NCI-H748 (cell line): ENCODE measurements around the gene TMEM114.
A peak's percentile ranks its signal among the peaks of the same experiment; 100 is the strongest.

Experiments used
- DNase-seq: peaks from one replicate; lab custom pipeline; 2025; ENCODE audit not compliant: unreplicated experiment; lab: John Stamatoyannopoulos, UW

TMEM114 gene

GRCh38 chr16:8551388-8552332 lies 38.7 kb downstream of the TMEM114 start:
- no peak for DNase-seq

- DNase-seq = no peak
These were observed 39.5 kb downstream of the TMEM114 start for GRCh38 chr16:8550728-8551387.

- no peak for DNase-seq
These were observed 40.4 kb downstream of the TMEM114 start for GRCh38 chr16:8549843-8550412.

GRCh38 chr16:8548166-8548565 lies 42.1 kb downstream of the TMEM114 start:
- DNase-seq = no peak

GRCh38 chr16:8547762-8548161 lies 42.5 kb downstream of the TMEM114 start:
- DNase-seq = no peak

GRCh38 chr16:8544406-8544805 lies 45.9 kb downstream of the TMEM114 start:
- no peak for DNase-seq

GRCh38 chr16:8543258-8543657 lies 47.1 kb downstream of the TMEM114 start:
- no peak for DNase-seq

- DNase-seq = no peak
These were observed 47.9 kb downstream of the TMEM114 start for GRCh38 chr16:8542393-8542792.

GRCh38 chr16:8541868-8542267 lies 48.4 kb downstream of the TMEM114 start:
- DNase-seq = no peak

GRCh38 chr16:8537691-8538342 lies 52.5 kb downstream of the TMEM114 start:
- DNase-seq = no peak

- DNase-seq = no peak
These were observed 56.8 kb downstream of the TMEM114 start for GRCh38 chr16:8533509-8533908.

GRCh38 chr16:8530752-8531384 lies 59.4 kb downstream of the TMEM114 start:
- no peak for DNase-seq

- no peak for DNase-seq
These were observed 61.8 kb downstream of the TMEM114 start for GRCh38 chr16:8528471-8528870.

- DNase-seq = no peak
These were observed 66.4 kb downstream of the TMEM114 start for GRCh38 chr16:8523932-8524331.

- DNase-seq = peak; percentile 0
These were observed 67.6 kb downstream of the TMEM114 start for GRCh38 chr16:8522757-8523156.

- DNase-seq = no peak
These were observed 70.7 kb downstream of the TMEM114 start for GRCh38 chr16:8519643-8520042.
